SK-N-MC (cell line): ENCODE measurements around the gene ATP1A2.
"Not testable (repeated sequence)": the region's sequence is repeated elsewhere in the genome, so short reads cannot be mapped to it uniquely, and the experiment has no call there.

Experiments
- DNase-seq: peaks from one replicate; pipeline ENCODE4 v3.0.0-alpha.2; 2011; ENCODE audit warnings: low read depth, low spot score
- H3K27ac ChIP-seq: fragments of 200-600 bp; sonication (generic); 2 replicates; pipeline ENCODE4 v1.5.1; 2016; ENCODE audit warnings: mixed run types
- H3K36me3 ChIP-seq: fragments of 200-600 bp; sonication (generic); 2 replicates; pipeline ENCODE4 v1.6.1; 2017; ENCODE audit warnings: antibody characterized with exemption, low read length, mixed read lengths; ENCODE audit not compliant: insufficient read depth
- H3K4me3 ChIP-seq: fragments of 200-600 bp; sonication (generic); 2 replicates; pipeline ENCODE4 v1.5.1; 2016
- H3K9ac ChIP-seq: fragments of 200-600 bp; sonication (generic); 2 replicates; pipeline ENCODE4 v1.8.0; 2017; ENCODE audit warnings: mixed run types, mixed read lengths; ENCODE audit not compliant: insufficient read length
- H3K9me3 ChIP-seq: fragments of 200-600 bp; sonication (generic); 2 replicates; pipeline ENCODE4 v1.6.1; 2017; ENCODE audit warnings: low read depth, mild to moderate bottlenecking, antibody characterized with exemption, low read length, moderate library complexity, mixed read lengths
- EZH2 ChIP-seq: fragments of 200-600 bp; sonication (generic); IDR thresholded peaks from one replicate; pipeline ENCODE4 v1.6.1; 2017; ENCODE audit warnings: antibody characterized with exemption
- FOXP2 ChIP-seq: optimal IDR thresholded peaks from 2 replicates; pipeline ENCODE3; 2011; ENCODE audit warnings: mild to moderate bottlenecking, moderate library complexity; ENCODE audit not compliant: insufficient read depth; ENCODE audit errors: extremely low read length, control extremely low read depth
- POLR2AphosphoS5 ChIP-seq: IDR thresholded peaks from 2 replicates; pipeline ENCODE4 v1.6.1; 2012; ENCODE audit warnings: mild to moderate bottlenecking, low read depth, low read length, borderline replicate concordance

The ATP1A2 gene

GRCh38 chr1:160105155-160105554 is 10.4 kb upstream of the ATP1A2 start:
- Histone ChIP-seq H3K9me3 (no peaks in the 10 kb centered on the region), H3K4me3 (no peak overlapping the region), H3K27ac (no peak overlapping the region), H3K36me3 (no peaks in the 10 kb centered on the region), H3K9ac (no peak overlapping the region)
- no peak for TF ChIP-seq EZH2
- no peak for TF ChIP-seq FOXP2
- no peak for DNase-seq

DNA sequence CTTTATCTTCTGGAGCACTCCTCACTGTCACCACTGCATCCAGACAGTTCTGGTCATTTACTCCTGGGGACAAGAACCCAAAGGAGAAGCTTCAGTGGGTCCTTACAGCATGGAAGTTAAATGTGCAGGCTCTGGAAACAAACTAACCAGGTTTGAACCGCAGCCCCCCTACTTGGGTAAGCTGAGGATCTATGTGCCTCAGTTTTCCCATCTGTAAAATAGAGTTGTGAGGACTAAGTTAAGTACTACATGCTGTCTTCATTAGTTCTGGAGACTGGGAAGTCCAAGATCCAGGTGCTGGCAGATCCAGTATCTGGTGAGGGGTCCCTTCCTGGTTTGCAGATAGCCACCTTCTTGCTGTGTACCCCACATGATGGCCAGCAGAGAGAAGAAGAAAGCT is 8.0 kb upstream of the ATP1A2 start:
- H3K9ac ChIP-seq: no peak overlapping the region
- no peak for DNase-seq
- H3K27ac ChIP-seq: no peak overlapping the region
- H3K36me3 ChIP-seq: no peaks in the 10 kb centered on the region
- H3K9me3 ChIP-seq: no peaks in the 10 kb centered on the region
- no peak overlapping the region for H3K4me3 ChIP-seq
- no peak for TF ChIP-seq POLR2AphosphoS5
- no peak for TF ChIP-seq FOXP2

GRCh38 chr1:160108888-160109662 is 6.5 kb upstream of the ATP1A2 start:
- DNase-seq: no peak
- H3K36me3 ChIP-seq: no peaks in the 10 kb centered on the region
- no peaks in the 10 kb centered on the region for H3K9me3 ChIP-seq
- no peak overlapping the region for H3K27ac ChIP-seq
- H3K9ac ChIP-seq: no peak overlapping the region
- TF ChIP-seq POLR2AphosphoS5 (no peak), EZH2 (no peak), FOXP2 (no peak)
- no peak overlapping the region for H3K4me3 ChIP-seq

DNA sequence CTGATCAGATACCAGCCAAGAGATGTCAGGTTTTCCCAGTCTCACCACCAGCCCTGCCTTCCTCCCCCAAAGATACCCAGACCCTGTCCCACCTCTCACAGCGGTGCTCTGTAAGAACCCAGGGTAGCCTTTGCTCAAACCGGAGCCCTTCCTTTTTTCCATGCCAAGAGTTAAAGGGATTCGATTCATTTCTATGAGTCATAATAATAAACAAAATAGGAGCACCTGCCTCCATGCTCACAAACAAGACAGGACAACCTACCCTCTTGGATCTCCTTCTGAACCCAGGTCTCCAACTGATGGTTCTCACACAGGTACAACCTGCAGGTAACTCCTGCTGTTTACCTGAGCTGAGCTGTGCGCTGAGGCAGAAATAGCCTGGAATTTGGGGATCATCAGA is 5.9 kb upstream of the ATP1A2 start:
- Histone ChIP-seq H3K9me3 (no peaks in the 10 kb centered on the region), H3K36me3 (no peaks in the 10 kb centered on the region), H3K27ac (no peak overlapping the region), H3K4me3 (no peak overlapping the region), H3K9ac (no peak overlapping the region)
- no peak for TF ChIP-seq EZH2
- TF ChIP-seq POLR2AphosphoS5: no peak
- no peak for TF ChIP-seq FOXP2
- no peak for DNase-seq

DNA sequence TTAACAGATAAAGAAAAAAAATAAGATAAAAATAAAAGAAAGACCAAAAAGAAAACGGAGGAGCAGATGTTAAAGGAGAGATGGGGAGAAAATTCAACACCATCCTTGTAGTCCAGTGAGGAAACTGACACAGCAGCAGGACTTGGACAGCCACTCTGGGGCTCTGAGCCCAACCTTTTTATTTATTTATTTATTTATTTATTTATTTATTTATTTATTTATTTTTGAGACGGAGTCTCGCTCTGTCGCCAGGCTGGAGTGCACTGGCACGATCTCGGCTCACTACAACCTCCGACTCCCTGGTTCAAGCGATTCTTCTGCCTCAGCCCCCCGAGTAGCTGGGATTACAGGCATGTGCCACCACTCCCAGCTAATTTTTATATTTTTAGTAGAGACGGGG is 4.1 kb upstream of the ATP1A2 start:
- H3K27ac ChIP-seq, H3K9me3 ChIP-seq, DNase-seq, H3K36me3 ChIP-seq, H3K4me3 ChIP-seq, H3K9ac ChIP-seq: not testable (repeated sequence)

DNA sequence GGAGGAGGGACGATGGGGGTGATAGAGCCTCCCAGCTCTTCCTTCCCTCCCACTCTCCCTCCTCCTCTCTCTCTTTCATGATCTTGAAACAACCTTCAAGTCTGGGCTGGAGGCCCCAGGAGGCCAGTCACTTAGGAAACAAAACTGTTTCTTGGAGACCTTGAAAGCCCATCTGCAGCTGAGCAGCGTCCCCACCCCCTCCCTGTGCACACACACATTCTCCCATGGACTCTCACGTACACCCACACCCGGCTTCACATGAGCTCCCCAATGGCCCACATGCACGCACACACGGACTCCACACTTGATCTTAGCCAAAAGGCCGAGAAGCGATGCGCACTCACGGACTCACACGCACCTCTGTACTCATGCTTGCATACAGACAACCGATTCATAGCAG is 3.2 kb upstream of the ATP1A2 start:
- no peaks in the 10 kb centered on the region for H3K36me3 ChIP-seq
- H3K9me3 ChIP-seq: no peaks in the 10 kb centered on the region
- no peak overlapping the region for H3K4me3 ChIP-seq
- TF ChIP-seq FOXP2: no peak
- TF ChIP-seq POLR2AphosphoS5: no peak
- TF ChIP-seq EZH2: no peak
- no peak overlapping the region for H3K9ac ChIP-seq
- H3K27ac ChIP-seq: no peak overlapping the region
- DNase-seq: no peak

GRCh38 chr1:160113407-160113806 is 2.2 kb upstream of the ATP1A2 start:
- no peak for DNase-seq
- Histone ChIP-seq H3K9me3 (no peaks in the 10 kb centered on the region), H3K27ac (no peak overlapping the region), H3K9ac (no peak overlapping the region), H3K36me3 (no peaks in the 10 kb centered on the region), H3K4me3 (no peak overlapping the region)
- TF ChIP-seq EZH2: no peak

- Histone ChIP-seq H3K4me3 (no peak overlapping the region), H3K9me3 (no peaks in the 10 kb centered on the region), H3K27ac (no peak overlapping the region), H3K9ac (no peak overlapping the region), H3K36me3 (no peaks in the 10 kb centered on the region)
- DNase-seq: no peak
- TF ChIP-seq POLR2AphosphoS5: no peak
- TF ChIP-seq FOXP2: no peak
- no peak for TF ChIP-seq EZH2
Measured at GRCh38 chr1:160114085-160114484, 1.5 kb upstream of the ATP1A2 start.

- no peak for TF ChIP-seq FOXP2
- TF ChIP-seq POLR2AphosphoS5: no peak
- no peak for TF ChIP-seq EZH2
- Histone ChIP-seq H3K27ac (no peak overlapping the region), H3K4me3 (no peak overlapping the region)
Measured at GRCh38 chr1:160116283-160117147, 956 bp downstream of the ATP1A2 start.

More at GRCh38 chr1:160116283-160117147, 956 bp downstream of the ATP1A2 start:
- DNase-seq: no peak
- no peaks in the 10 kb centered on the region for H3K36me3 ChIP-seq
- no peak overlapping the region for H3K9ac ChIP-seq
- H3K9me3 ChIP-seq: no peaks in the 10 kb centered on the region
